Peyer's patch (tissue), 4 donors: Measurements from ENCODE around the gene RAPSN.

Source experiments
- POLR2A ChIP-seq, 2 donors: fragments of 450-650 bp; IDR thresholded peaks; one replicate each; pipeline ENCODE4 v1.5.1; 2017; ENCODE audit warnings: antibody characterized with exemption in 2 of 2, mild to moderate bottlenecking in 2 of 2, moderate library complexity in 2 of 2
- TF ChIP-seq, protein P1 (sequence below), 6 experiments: fragments of 450-650 bp in 4 of 6; fragments of 200-600 bp in 2 of 6; sonication (generic) in 1 of 6; IDR thresholded peaks; one replicate each; pipeline ENCODE4 v1.5.1; 2017 to 2019; ENCODE audit warnings: antibody characterized with exemption in 6 of 6, mild to moderate bottlenecking in 3 of 6, moderate library complexity in 1 of 6

GRCh38 chr11:47406896-47407745 lies 41.8 kb downstream of the RAPSN start:
- TF ChIP-seq POLR2A (IDR thresholded peaks at IDR 0.05), result no peak
- TF ChIP-seq, protein P1, sequence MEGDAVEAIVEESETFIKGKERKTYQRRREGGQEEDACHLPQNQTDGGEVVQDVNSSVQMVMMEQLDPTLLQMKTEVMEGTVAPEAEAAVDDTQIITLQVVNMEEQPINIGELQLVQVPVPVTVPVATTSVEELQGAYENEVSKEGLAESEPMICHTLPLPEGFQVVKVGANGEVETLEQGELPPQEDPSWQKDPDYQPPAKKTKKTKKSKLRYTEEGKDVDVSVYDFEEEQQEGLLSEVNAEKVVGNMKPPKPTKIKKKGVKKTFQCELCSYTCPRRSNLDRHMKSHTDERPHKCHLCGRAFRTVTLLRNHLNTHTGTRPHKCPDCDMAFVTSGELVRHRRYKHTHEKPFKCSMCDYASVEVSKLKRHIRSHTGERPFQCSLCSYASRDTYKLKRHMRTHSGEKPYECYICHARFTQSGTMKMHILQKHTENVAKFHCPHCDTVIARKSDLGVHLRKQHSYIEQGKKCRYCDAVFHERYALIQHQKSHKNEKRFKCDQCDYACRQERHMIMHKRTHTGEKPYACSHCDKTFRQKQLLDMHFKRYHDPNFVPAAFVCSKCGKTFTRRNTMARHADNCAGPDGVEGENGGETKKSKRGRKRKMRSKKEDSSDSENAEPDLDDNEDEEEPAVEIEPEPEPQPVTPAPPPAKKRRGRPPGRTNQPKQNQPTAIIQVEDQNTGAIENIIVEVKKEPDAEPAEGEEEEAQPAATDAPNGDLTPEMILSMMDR (IDR thresholded peaks at IDR 0.05), result no peak
